Lung microvascular endothelial cell (primary cell): ENCODE measurements around the gene RRAD. TPM values are rescaled to one million over a fixed set of nuclear protein-coding genes. Genes with fewer than 3 reads are reported as not detected.
A peak's percentile ranks its signal among the peaks of the same experiment; 100 is the strongest.

Source experiments
- DNase-seq, 2 donors: peaks; one replicate each; pipeline versions ENCODE4 v3.0.0 to v3.0.0-alpha.2; 2010; ENCODE audit warnings: low read depth in 2 of 2
- total RNA-seq: library from RNA; depleted of rRNA; stranded (reverse); fragments of >200 nt; gene quantifications from 2 replicates; pipeline ENCODE4 v1.2.1, GENCODE V29; 2014

The RRAD gene
- total RNA-seq, 1 donor from 2014 or later: 0.60 TPM

GRCh38 chr16:66881014-66881417 is 44.3 kb downstream of the RRAD start:
- peak in 1 of 2 donors; percentile 23 for DNase-seq

GRCh38 chr16:66880288-66881013 is 44.9 kb downstream of the RRAD start, which contains the start of gene PDP2:
PDP2 (plus strand) TSS chr16:66880515; CDS start chr16:66884285, 3,770 bp downstream.
- peak; percentile 93 to 97 for DNase-seq

GRCh38 chr16:66878067-66878466 is 47.3 kb downstream of the RRAD start:
- DNase-seq: no peak

GRCh38 chr16:66874079-66874775 is 51.1 kb downstream of the RRAD start:
- no peak for DNase-seq

DNA sequence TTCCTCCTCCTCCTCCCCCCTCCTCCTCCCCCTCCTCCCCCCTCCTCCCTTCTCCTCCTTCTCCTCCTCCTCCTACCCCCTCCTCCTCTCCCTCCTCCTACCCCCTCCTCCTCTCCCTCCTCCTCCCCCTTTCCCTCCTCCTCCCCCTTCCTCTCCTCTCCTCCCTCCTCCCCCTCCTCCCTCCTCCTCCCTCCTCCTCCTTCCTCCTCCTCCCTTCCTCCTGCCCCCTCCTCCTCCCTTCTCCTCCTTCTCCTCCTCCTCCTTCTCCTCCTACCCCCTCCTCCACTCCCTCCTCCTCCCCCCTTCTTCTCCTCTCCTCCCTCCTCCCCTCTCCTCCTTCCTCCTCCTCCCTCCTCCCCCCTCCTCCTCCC is 51.7 kb downstream of the RRAD start:
- DNase-seq: no peak

DNA sequence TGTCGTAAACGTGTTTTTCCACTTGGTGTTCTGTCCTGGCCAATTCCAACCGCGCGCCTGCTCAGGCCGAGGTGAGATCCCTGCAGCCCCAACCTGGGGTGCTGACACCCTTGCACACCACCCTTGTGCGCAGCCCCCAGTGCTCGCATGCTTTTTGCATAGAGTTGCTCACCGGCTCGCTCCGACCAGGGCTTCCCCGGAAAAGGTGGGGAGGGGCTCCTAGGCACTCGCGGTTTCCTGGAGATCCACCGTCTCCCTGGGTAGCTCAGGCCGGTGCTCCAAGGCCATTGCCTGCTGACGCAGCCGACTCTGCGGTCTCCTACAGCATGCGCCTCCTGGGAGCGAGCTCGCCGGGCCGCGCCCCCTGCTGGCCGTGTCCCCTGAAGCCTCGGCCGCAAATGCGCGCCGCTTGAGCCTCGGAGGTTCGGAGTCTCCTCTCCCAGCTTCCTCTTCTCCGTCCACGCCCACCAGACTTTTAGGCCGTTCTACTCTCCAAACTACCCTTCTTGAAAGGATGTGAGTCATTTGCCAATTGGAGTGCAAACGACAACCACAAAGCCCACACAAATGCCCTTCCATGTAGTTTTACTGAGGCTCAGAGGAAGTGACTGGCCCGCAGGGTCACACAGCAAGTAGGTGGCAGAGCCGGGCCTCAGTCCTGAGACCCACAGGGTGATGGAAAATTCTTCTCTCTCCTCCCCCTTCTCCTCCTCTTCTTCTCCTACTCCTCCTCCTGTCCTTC is 52.2 kb downstream of the RRAD start:
- peak; percentile 83 to 99 for DNase-seq

DNA sequence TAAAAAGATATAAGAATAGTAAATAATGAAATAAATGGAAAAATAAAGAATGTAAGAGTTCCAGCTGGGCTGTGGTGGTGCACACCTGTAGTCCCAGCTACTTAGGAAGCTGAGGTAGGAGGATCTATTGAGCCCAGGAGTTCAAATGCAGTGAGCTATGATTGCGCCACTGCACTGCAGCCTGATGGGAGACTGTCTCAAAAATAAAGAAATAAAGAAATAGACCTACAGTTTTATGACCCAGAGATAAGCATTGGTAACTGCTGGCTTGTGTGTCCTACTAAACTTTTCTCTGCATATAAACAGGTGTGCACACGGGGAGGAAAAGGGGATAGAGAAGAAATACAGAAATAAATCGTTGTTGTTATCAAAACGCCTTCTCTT is 52.8 kb downstream of the RRAD start:
- no peak for DNase-seq

DNA sequence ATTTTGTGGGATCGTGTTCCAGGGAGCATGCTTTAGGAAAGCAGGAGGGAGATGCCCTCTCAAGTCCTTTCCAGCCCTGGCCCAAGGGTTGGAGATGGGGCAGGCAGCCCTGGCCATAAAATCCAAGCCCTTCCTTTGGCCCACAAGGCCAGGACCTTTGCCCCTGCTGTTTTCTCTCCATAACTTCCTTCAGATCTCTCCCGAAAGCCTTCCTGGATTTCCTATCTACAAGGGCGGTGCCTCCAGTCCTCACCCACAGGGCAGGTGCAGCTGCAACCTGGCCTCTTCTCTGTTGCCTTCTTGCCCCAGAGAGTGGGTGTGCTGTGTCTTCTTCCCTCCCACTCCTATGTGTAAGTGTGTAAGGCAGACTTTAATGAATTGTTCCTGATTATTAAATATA is 53.5 kb downstream of the RRAD start:
- DNase-seq: no peak

Other genes starting within 250 kb of the RRAD start
- 5.4 and 7.6 TPM in 2 replicates for gene CMTM4, start 228.8 kb downstream of the RRAD start, total RNA-seq
- 83.7 and 132 TPM in 2 replicates for gene DYNC1LI2, start 173.9 kb downstream of the RRAD start, total RNA-seq
- under 0.01 TPM in 1 of 2 replicates, not detected in the other for gene TERB1, start 124.0 kb downstream of the RRAD start, total RNA-seq
- gene NAE1, start 94.6 kb downstream of the RRAD start, total RNA-seq: 32.5 and 44.7 TPM in 2 replicates
- not detected in 2 replicates for gene CA7, start 81.1 kb downstream of the RRAD start, total RNA-seq
- gene PDP2, start 45.0 kb downstream of the RRAD start, total RNA-seq: 3.9 and 6.7 TPM in 2 replicates
- not detected in 2 replicates for gene CDH16, start 6.7 kb downstream of the RRAD start, total RNA-seq
- gene CIAO2B, start 8.9 kb upstream of the RRAD start, total RNA-seq: 124 and 176 TPM in 2 replicates
- 12.7 and 15.9 TPM in 2 replicates for gene CES2, start 10.0 kb upstream of the RRAD start, total RNA-seq
- under 0.01 TPM in 1 of 2 replicates, not detected in the other for gene CES3, start 35.7 kb upstream of the RRAD start, total RNA-seq
- gene CES4A, start 63.1 kb upstream of the RRAD start, total RNA-seq: 1.1 and 1.2 TPM in 2 replicates
- gene CBFB, start 103.6 kb upstream of the RRAD start, total RNA-seq: 35.9 and 40.8 TPM in 2 replicates
- 7.2 and 12.7 TPM in 2 replicates for gene PHAF1, start 184.4 kb upstream of the RRAD start, total RNA-seq
- 3.5 and 6.3 TPM in 2 replicates for gene B3GNT9, start 225.5 kb upstream of the RRAD start, total RNA-seq
- 10.7 and 16.3 TPM in 2 replicates for gene TRADD, start 234.4 kb upstream of the RRAD start, total RNA-seq
- gene FBXL8, start 234.4 kb upstream of the RRAD start, total RNA-seq: 4.1 and 5.6 TPM in 2 replicates
- 1.3 and 2.0 TPM in 2 replicates for gene HSF4, start 239.2 kb upstream of the RRAD start, total RNA-seq
- gene NOL3, start 245.0 kb upstream of the RRAD start, total RNA-seq: 4.8 and 5.6 TPM in 2 replicates